GM19035 (cell line): ENCODE measurements around the gene SLC8B1.
A peak's percentile ranks its signal among the peaks of the same experiment; 100 is the strongest.

ENCODE experiments used
- ATAC-seq: cut with Tn5 transposase; IDR thresholded peaks from one replicate; pipeline ENCODE4 v1.9.1; 2021; ENCODE audit not compliant: unreplicated experiment

The SLC8B1 gene

DNA sequence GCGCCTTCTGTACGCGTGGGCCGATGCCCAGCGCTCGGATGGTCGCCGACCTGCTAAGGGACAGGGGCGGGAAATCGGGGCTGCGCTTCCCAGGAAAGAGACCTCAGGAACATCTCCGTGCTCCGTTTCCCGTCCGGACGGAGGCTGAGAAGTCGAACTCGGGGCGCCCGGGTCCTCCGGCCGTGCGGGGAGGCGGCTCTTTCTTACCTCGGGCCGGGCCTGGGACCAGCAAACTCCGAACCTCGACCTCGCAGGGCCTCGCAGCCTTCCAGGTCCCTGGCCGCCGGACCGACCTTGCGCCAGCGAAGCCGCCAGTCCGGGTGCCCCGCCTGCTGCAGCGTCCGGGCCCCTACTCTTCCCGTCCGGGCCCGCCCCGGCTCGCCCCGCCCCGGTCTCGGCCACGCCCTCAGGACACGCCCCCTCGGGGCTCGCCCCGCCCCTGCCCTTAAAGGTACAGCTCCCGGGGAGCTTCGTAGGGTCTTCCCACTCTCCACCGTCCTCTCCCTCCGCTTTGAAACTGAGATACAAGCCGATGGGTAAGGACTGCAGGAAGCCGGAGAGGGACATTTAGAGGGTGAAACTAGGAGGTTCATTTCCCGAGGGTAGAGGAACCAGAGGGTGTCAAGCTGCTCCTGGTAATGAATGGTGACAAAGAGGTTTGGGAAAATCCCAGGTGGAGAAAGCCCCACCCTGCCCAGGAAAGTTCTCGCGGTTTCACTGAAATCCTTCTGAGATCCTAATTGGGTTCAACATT, at the start of gene SLC8B1:
Gene SLC8B1 (minus strand): TSS at position 324 of the 754 bp plus-strand sequence. CDS start 2,231 bp downstream, outside the sequence.
- peak; percentile 96 for ATAC-seq

DNA sequence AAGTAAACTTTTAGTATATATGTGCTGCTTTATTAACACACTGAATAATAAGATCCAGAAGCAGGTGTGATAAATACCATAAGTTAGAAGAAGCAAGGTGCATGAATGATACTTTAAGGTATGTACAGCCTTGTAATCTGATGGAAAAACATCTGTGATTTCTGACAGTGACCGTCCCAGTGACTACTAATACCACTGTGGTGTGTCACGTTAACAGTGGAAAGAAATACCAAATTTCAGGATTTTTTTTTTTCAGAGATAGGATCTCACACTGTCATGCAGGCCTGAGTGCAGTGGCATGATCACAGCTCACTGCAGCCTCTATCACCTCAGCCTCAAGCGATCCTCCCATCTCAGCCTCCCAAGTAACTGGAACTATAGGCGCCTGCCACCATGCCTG, 47.3 kb upstream of the SLC8B1 start:
- ATAC-seq = no peak

GRCh38 chr12:113381220-113381619, 46.3 kb upstream of the SLC8B1 start:
- ATAC-seq = no peak

GRCh38 chr12:113378291-113378690, 43.4 kb upstream of the SLC8B1 start:
- ATAC-seq = no peak

GRCh38 chr12:113374823-113375428, 40.0 kb upstream of the SLC8B1 start:
- no peak for ATAC-seq

DNA sequence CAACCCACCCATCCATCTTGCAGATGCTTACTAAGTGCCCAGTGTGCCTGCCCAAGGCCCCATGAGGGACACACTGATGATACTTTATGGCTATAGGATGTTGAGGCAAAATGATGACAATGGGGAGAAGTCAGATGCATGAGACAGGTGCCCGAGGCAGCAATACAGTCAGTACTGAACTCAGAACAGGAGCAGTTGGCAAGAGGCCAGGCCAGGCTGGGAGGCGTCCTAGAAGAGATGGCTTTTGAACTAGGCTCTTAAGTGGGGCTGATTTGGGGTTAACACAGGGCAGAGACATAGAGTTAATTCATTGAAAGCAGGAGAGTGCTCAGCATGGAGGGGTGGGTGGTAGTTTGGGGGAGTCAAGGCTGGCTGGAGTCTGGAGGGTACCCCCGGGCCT, 39.1 kb upstream of the SLC8B1 start:
- no peak for ATAC-seq

- no peak for ATAC-seq
These were observed 38.5 kb upstream of the SLC8B1 start for GRCh38 chr12:113373440-113373839.

DNA sequence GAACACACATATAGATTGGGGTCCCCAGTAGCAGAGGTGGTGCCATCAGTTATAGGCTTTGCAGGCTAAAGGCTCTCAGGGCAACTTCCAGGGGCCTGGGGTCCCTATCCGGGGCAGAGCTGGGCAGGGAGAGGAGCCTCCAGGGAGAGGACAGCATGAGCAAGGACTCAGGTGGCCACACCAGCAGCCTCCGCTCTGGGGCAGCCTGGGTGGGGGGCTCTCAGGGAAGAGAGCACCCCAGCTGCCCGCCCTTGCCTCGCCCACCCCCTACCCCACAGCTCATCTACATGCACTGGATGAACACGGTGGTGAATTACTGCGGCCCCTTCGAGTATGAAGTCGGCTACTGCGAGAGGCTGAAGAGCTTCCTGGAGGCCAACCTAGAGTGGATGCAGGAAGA, 37.5 kb upstream of the SLC8B1 start:
- ATAC-seq = no peak

- ATAC-seq = no peak
These were observed 36.9 kb upstream of the SLC8B1 start for GRCh38 chr12:113371808-113372207.

DNA sequence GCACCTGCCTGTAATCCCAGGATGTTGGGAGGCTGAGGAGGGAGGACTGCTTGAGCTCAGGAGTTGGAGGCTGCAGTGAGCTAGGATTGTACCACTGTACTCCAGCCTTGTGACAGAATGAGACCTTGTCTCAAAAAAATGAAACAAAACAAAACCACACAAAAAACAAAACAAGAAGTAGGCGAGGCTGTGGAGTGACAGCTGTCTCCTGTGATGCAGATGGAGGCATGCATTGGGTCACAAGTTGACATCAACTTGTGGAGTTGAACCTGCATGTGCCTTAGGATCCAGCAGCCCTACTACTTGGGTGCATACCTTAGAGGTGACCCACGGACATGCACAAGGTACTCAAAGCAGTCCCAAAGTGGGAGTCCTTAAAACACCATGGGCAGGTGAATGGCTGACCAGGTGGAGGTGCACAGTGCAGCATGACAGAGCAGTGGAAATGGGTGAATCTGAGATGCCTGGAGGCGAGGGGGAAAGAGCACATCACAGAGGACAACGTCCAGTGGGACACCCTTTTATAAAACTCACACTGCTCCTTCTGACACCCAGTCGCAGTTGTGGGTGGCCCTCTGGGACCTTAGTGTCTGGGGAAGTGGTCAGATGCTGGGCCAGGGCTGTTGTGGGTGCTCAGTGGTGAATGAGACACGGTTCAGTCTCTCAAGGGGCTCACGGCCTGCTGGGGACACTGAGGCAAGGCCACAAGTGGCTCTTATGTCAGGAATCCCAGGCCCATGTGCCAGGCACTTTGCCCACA, 36.2 kb upstream of the SLC8B1 start:
- no peak for ATAC-seq

- ATAC-seq = no peak
These were observed 34.6 kb upstream of the SLC8B1 start for GRCh38 chr12:113369391-113369985.

DNA sequence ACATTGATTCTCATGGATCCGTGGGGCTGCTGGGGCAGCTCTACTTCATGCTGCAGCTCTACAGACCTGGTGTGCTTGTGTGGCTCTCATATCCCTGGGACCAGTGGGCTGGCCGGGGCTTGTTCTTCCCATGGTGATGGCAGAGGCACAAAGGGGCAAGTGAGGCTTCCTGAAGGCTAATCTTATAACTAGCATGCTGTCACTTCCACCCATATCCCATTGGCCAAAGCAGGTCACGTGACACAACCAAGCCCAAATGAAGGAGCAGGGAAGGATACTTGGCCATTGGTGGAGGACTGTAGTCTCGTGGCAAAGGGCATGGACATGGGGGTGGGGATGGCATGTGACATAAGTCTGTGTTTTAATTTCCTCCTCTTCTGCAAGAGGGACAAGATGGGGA, 33.4 kb upstream of the SLC8B1 start:
- ATAC-seq = no peak

DNA sequence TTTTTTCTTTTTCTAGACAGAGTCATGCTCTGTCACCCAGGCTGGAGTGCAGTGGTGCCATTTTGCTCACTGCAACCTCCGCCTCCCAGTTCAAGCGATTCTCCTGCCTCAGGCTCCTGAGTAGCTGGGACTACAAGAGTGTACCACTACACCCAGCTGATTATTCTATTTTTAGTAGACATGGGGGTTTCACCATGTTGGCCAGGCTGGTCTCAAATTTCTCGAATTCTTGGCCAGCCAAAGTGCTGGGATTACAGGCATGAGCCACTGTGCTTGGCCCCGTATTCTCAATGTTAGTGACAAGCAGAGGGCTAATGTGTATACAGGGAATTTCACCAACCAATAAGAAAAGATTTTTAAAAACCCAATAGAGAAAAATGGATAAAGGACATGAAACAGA, 31.9 kb upstream of the SLC8B1 start:
- ATAC-seq = no peak

DNA sequence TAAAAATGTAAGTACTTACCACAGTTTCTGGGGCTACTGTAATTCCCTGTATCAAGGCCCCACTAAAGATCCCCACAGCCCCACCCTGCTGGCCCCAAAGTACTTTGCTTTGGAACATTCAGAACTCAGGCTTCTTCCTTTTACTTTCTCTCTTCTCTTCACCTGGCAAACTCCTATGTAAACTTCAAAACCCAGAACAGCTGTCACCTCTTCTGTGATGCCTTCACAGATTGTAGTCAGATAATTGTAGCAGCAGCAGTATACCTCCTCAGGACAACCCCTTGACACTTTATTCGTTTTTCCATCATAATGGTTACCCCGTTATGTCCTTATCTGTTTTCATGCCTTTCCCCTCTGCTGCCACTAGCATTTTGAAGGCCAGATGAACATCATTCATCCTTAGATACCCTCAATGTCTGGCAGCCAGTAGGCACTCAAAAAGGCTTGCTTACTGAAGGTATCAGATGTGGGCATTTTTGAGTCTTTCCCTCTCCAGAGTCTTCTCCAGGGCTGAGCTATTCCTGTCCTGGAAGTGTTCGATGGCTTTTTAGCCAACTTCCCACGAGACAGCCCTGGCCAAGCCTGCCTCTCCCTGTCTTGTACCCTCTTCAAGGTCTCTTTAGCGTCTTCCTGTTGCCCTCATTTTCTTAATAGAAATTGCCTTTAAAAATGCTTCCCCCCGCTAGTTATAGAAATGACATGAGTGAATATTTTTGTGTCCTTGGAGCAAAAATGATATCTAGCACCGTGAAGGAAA, 30.9 kb upstream of the SLC8B1 start:
- ATAC-seq = no peak

- no peak for ATAC-seq
These were observed 29.8 kb upstream of the SLC8B1 start for GRCh38 chr12:113364698-113365097.

GRCh38 chr12:113361574-113362370, 26.9 kb upstream of the SLC8B1 start:
- ATAC-seq = no peak

DNA sequence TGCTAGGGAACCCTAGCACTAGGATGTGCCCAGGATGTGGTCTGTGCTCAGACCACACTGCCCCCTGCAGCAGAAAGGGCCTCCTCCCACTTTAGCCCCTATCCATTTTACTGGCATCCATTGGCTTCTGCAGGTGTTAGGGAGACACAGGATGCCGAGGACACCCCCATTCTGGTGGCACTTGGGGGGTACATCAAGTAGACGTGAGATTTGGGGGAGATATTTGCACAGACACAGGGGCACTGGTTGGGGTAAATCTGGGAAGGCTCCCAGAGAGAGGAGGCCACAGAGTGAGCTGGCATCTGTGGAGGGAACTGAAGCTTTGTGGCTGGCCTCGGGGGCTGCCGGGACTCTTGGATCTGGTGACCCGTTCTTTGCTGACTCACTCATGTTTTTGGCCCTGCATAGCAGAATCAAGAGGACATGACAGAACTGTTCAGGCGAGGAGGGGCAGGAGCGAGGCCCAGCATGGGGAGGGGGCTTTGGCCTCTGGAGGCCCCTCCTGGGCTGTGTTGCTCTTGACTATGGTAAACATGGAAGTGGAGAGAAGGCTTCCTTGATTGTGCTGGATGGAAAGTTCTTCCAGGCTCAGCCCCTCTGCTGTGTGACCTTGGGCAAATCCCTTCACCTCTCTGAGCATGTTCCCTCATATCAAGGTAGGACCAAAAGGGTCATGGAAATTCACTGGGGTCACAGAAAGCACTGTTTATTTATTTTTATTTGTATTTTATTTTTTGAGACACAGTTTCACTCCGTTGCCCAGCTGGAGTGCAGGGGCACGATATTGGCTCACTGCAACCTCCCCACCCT, 25.2 kb upstream of the SLC8B1 start:
- ATAC-seq = no peak

- ATAC-seq = peak; percentile 8
These were observed 24.4 kb upstream of the SLC8B1 start for GRCh38 chr12:113359133-113359938.
